GM12865 (cell line): ENCODE data around the gene HNRNPH3.
A peak's percentile ranks its signal among the peaks of the same experiment; 100 is the strongest.

Experiments
- DNase-seq: peaks from one replicate; pipeline ENCODE4 v3.0.0; 2010; ENCODE audit warnings: low read depth
- H3K4me3 ChIP-seq: 2 replicates; pipeline ENCODE4 v1.5.1; 2011; ENCODE audit warnings: mild to moderate bottlenecking, low read depth, low read length, control low read depth
- TF ChIP-seq, protein P1 (sequence below): IDR thresholded peaks from 2 replicates; pipeline ENCODE4 v1.5.1; 2011; ENCODE audit warnings: low read length, control low read depth, low read depth, inconsistent platforms; ENCODE audit not compliant: insufficient read depth; ENCODE audit errors: missing control alignments

The HNRNPH3 gene, protein sequence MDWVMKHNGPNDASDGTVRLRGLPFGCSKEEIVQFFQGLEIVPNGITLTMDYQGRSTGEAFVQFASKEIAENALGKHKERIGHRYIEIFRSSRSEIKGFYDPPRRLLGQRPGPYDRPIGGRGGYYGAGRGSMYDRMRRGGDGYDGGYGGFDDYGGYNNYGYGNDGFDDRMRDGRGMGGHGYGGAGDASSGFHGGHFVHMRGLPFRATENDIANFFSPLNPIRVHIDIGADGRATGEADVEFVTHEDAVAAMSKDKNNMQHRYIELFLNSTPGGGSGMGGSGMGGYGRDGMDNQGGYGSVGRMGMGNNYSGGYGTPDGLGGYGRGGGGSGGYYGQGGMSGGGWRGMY

DNA sequence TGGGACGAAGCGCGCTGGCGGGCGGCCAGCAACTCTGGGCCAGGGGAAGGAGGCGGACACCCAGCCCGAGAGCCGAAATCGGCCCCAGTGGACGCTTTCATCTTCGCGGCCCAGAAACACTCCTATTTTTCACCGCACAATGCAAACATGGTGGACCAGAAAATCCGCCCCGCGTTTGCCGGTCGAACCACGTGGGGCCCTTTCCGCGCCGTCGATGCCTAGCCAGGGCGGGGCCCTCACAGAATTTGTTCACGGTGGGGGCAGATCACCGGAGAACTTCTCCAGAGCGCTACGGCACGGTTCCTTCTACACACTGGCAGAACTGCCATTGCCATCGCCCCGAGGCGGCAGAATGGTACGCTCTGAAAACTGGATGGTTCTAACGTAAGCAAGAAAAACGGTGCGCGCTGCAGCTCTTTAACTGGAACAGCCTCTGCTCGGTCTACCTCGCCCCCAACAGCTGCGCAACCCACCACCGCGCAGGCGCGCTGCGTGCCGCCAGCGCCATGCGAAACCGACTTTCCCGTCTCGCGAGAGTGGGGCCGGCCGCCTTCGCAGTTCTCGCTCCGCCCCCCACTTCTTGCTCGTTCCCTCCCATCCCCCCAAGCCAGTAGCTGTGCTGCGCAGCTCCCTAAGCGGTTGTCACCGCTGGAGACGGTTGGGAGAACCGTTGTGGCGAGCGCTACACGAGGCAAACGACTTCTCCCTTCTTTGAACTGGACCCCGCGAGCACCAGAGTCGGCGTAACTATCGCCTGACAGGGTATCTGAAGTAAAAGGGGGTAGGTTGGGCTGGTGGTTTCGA is at the start of gene HNRNPH3:
HNRNPH3 (plus strand) TSS at position 610 of the 804 bp plus-strand sequence. CDS start 5,158 bp downstream, outside the sequence.
- TF ChIP-seq, protein P1, sequence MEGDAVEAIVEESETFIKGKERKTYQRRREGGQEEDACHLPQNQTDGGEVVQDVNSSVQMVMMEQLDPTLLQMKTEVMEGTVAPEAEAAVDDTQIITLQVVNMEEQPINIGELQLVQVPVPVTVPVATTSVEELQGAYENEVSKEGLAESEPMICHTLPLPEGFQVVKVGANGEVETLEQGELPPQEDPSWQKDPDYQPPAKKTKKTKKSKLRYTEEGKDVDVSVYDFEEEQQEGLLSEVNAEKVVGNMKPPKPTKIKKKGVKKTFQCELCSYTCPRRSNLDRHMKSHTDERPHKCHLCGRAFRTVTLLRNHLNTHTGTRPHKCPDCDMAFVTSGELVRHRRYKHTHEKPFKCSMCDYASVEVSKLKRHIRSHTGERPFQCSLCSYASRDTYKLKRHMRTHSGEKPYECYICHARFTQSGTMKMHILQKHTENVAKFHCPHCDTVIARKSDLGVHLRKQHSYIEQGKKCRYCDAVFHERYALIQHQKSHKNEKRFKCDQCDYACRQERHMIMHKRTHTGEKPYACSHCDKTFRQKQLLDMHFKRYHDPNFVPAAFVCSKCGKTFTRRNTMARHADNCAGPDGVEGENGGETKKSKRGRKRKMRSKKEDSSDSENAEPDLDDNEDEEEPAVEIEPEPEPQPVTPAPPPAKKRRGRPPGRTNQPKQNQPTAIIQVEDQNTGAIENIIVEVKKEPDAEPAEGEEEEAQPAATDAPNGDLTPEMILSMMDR = no peak
- H3K4me3 ChIP-seq = peak within 1 kb of the TSS; percentile 82
- peak; percentile 99 for DNase-seq

DNA sequence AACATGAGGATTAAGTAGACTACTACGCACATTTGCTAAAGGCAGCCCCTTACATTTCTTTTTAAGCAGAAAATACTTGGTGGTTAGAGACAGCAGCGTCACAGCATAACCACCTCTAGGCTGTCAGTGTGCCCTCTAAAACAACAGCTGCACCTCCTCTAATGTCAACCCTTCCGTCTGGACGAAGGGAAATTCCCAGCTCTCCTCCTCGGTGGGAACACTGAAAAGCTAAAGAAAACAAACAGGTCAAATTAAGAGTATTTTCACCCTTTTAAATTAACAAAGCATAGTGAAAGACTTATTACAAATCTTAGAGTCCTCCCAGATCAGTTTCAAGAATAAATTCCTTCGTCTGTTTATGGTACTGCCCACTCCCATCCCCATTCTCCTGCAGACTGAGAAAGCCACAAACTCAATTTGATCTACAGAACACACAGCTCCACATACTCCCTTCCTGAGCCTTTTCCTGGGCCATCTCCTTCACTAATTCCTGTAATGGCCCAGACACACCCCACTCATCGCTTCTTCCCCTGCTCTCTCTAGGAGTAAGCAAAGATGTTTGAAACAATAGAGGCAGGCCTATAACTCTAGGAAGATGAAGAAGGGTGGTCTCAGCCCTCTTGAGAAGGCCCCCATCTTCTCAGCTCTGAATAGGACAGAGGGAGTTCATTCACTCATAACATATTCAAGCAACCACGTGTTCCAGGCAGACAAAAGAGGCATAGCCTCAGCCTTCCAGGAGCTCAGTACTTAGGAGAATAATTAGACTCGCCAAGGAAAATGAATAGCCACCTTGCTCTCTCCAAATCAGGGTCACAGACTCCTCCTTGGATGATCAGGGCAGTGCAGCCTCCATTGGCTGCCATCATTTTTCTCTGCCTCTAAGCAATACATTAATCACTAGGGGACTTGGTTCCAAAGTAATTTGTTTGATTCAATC is 47.5 kb upstream of the HNRNPH3 start:
- H3K4me3 ChIP-seq = no peak overlapping the region

GRCh38 chr10:68288717-68289116 is 43.1 kb upstream of the HNRNPH3 start:
- TF ChIP-seq, protein P1 = no peak
- H3K4me3 ChIP-seq = no peak overlapping the region
- DNase-seq = no peak

More for the DNA sequence above, 47.5 kb upstream of the HNRNPH3 start:
- no peak for DNase-seq
- TF ChIP-seq, protein P1 = no peak

DNA sequence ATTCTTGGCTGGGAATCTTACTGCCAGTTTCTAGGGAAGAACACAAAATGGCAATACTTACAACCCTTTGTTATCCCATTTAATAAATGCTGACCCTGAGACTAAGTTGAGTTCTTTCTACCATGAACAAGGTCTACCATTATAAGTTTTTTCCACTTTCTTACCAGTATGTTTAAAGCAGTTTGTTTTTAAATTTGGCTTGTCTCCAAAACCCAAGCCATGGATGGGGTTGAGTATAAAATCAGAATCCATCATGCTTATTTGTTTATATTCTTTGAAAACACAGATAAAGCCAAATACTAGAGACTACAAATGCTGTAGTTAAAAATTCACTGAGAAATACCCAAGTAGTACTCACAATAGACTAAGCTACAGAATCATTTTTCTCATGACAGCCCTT is 41.1 kb upstream of the HNRNPH3 start:
- TF ChIP-seq, protein P1 = no peak
- no peak for DNase-seq
- no peak overlapping the region for H3K4me3 ChIP-seq

- no peak for DNase-seq
- TF ChIP-seq, protein P1 = no peak
- no peak overlapping the region for H3K4me3 ChIP-seq
These were observed 34.8 kb upstream of the HNRNPH3 start for GRCh38 chr10:68296843-68297663.

- TF ChIP-seq, protein P1 = no peak
- DNase-seq = no peak
- H3K4me3 ChIP-seq = no peak overlapping the region
These were observed 30.6 kb upstream of the HNRNPH3 start for GRCh38 chr10:68301301-68301700.
